ENCODE results near the gene PRDM1.

PRDM1 gene

GRCh38 chr6:106105493-106105892 lies 19.4 kb downstream of the PRDM1 start:
- H3K9ac ChIP-seq (ENCODE audit: low read depth, low read length, poor library complexity, severe bottlenecking): no peak overlapping the region

GRCh38 chr6:106106276-106107042 lies 20.3 kb downstream of the PRDM1 start:
- no peak for TF ChIP-seq CTCF (conservative IDR thresholded peaks at IDR 0.05; ENCODE audit: low read length)
- TF ChIP-seq EZH2phosphoT487 (IDR thresholded peaks at IDR 0.05; ENCODE audit: borderline replicate concordance): no peak
- H3K9me2 ChIP-seq (replicated peaks; ENCODE audit: low read depth, low read length): no peaks in the 10 kb centered on the region
- no peaks in the 10 kb centered on the region for H3K36me3 ChIP-seq (ENCODE audit: insufficient read depth, low read length)
- no peaks in the 10 kb centered on the region for H3K9me3 ChIP-seq (ENCODE audit: insufficient read depth, low read depth, low read length)
- no peak overlapping the region for H3K4me2 ChIP-seq (ENCODE audit: low read depth, low read length, poor library complexity, severe bottlenecking)
- no peaks in the 10 kb centered on the region for H3K79me2 ChIP-seq (ENCODE audit: insufficient read depth, low read length)
- no peaks in the 10 kb centered on the region for H4K20me1 ChIP-seq (ENCODE audit: insufficient read depth, low read length, poor library complexity, severe bottlenecking)
- H3K9ac ChIP-seq (ENCODE audit: low read depth, low read length, poor library complexity, severe bottlenecking): no peak overlapping the region
- H2AFZ ChIP-seq (ENCODE audit: low read length): no peak overlapping the region
- no peaks in the 10 kb centered on the region for H3F3A ChIP-seq (ENCODE audit: low read depth)
- no peak overlapping the region for H3K4me3 ChIP-seq (ENCODE audit: low read length, poor library complexity, severe bottlenecking)
- no peaks in the 10 kb centered on the region for H3K27me3 ChIP-seq (ENCODE audit: insufficient read depth, low read length, poor library complexity, severe bottlenecking)
- peaks cover 60% of the 10 kb centered on the region for H3K4me1 ChIP-seq (ENCODE audit: insufficient read depth, low read length, poor library complexity, severe bottlenecking)

More at GRCh38 chr6:106105493-106105892, 19.4 kb downstream of the PRDM1 start:
- H2AFZ ChIP-seq (ENCODE audit: low read length): no peak overlapping the region
- no peaks in the 10 kb centered on the region for H3K27me3 ChIP-seq (ENCODE audit: insufficient read depth, low read length, poor library complexity, severe bottlenecking)
- no peaks in the 10 kb centered on the region for H3K9me3 ChIP-seq (ENCODE audit: insufficient read depth, low read depth, low read length)
- no peaks in the 10 kb centered on the region for H3F3A ChIP-seq (ENCODE audit: low read depth)
- H3K79me2 ChIP-seq (ENCODE audit: insufficient read depth, low read length): no peaks in the 10 kb centered on the region
- H3K4me3 ChIP-seq (ENCODE audit: low read length, poor library complexity, severe bottlenecking): no peak overlapping the region
- H3K36me3 ChIP-seq (ENCODE audit: insufficient read depth, low read length): no peaks in the 10 kb centered on the region
- no peaks in the 10 kb centered on the region for H4K20me1 ChIP-seq (ENCODE audit: insufficient read depth, low read length, poor library complexity, severe bottlenecking)
- peaks cover 55% of the 10 kb centered on the region for H3K4me1 ChIP-seq (ENCODE audit: insufficient read depth, low read length, poor library complexity, severe bottlenecking)
- TF ChIP-seq CTCF (conservative IDR thresholded peaks at IDR 0.05; ENCODE audit: low read length) (no peak), EZH2phosphoT487 (IDR thresholded peaks at IDR 0.05; ENCODE audit: borderline replicate concordance) (no peak)
- no peaks in the 10 kb centered on the region for H3K9me2 ChIP-seq (replicated peaks; ENCODE audit: low read depth, low read length)
- no peak overlapping the region for H3K4me2 ChIP-seq (ENCODE audit: low read depth, low read length, poor library complexity, severe bottlenecking)

- Histone ChIP-seq H3K79me2 (ENCODE audit: insufficient read depth, low read length) (no peaks in the 10 kb centered on the region), H3K9me2 (replicated peaks; ENCODE audit: low read depth, low read length) (no peaks in the 10 kb centered on the region), H3K4me1 (ENCODE audit: insufficient read depth, low read length, poor library complexity, severe bottlenecking) (peaks cover 65% of the 10 kb centered on the region), H3K4me2 (ENCODE audit: low read depth, low read length, poor library complexity, severe bottlenecking) (no peak overlapping the region), H3K27me3 (ENCODE audit: insufficient read depth, low read length, poor library complexity, severe bottlenecking) (no peaks in the 10 kb centered on the region), H3K4me3 (ENCODE audit: low read length, poor library complexity, severe bottlenecking) (no peak overlapping the region), H3K9me3 (ENCODE audit: insufficient read depth, low read depth, low read length) (no peaks in the 10 kb centered on the region), H3K36me3 (ENCODE audit: insufficient read depth, low read length) (no peaks in the 10 kb centered on the region), H3K9ac (ENCODE audit: low read depth, low read length, poor library complexity, severe bottlenecking) (no peak overlapping the region), H4K20me1 (ENCODE audit: insufficient read depth, low read length, poor library complexity, severe bottlenecking) (no peaks in the 10 kb centered on the region), H3F3A (ENCODE audit: low read depth) (no peaks in the 10 kb centered on the region), H2AFZ (ENCODE audit: low read length) (no peak overlapping the region)
- no peak for TF ChIP-seq EZH2phosphoT487 (IDR thresholded peaks at IDR 0.05; ENCODE audit: borderline replicate concordance)
- no peak for TF ChIP-seq CTCF (conservative IDR thresholded peaks at IDR 0.05; ENCODE audit: low read length)
Measured at GRCh38 chr6:106107043-106107613, 21.0 kb downstream of the PRDM1 start.

Measured in Loucy (cell line).